ENCODE data around the gene CHN2.

CHN2 gene

GRCh38 chr7:29242265-29242664 is 47.7 kb downstream of the CHN2 start:
- Histone ChIP-seq H3K27me3 (replicated peaks in 2 of 5; ENCODE audit: control insufficient read depth in 4 of 5, insufficient read depth in 5 of 5, low read length in 4 of 5) (no peaks in the 10 kb centered on the region), H3K27ac (ENCODE audit: insufficient read depth in 1 of 2, low read depth in 1 of 2, low read length in 2 of 2, poor library complexity in 1 of 2, severe bottlenecking in 2 of 2) (no peak overlapping the region), H3K4me3 (ENCODE audit: control insufficient read depth in 1 of 7, extremely low read depth in 1 of 7, insufficient read depth in 4 of 7, low read depth in 2 of 7, low read length in 6 of 7) (no peak overlapping the region), H3K36me3 (ENCODE audit: control insufficient read depth in 4 of 4, insufficient read depth in 4 of 4, low read length in 3 of 4) (no peaks in the 10 kb centered on the region), H3K9me3 (ENCODE audit: control extremely low read depth in 1 of 5, control insufficient read depth in 4 of 5, insufficient read depth in 2 of 5, low read depth in 1 of 5, low read length in 4 of 5) (no peaks in the 10 kb centered on the region), H3K4me1 (ENCODE audit: control extremely low read depth in 1 of 4, control insufficient read depth in 4 of 4, insufficient read depth in 4 of 4, low read length in 3 of 4) (peaks cover 6 to 29% (median 22%) of the 10 kb centered on the region in 4 experiments)
- ChIA-PET POLR2A (interaction anchor here (0.8 kb wide), 1 partner anchor 26 kb away, joined by 3 read pairs; no protein-coding TSS in a partner anchor), CTCF (interaction anchor here (1.0 to 1.6 kb wide), 2 partner anchors 10 to 40 kb away, joined by 3 to 4 read pairs; no protein-coding TSS in a partner anchor)
- DNase-seq = no peak
- WGBS (ENCODE audit: insufficient coverage) = 100% methylated on average over 1 of the region's 3 CpGs

- DNase-seq = peak; percentile 29 to 86 (median 83)
- 78% methylated on average over 9 of the region's 11 CpGs for WGBS (ENCODE audit: insufficient coverage)
- no peaks in the 10 kb centered on the region for H3K27me3 ChIP-seq (replicated peaks in 2 of 5; ENCODE audit: control insufficient read depth in 4 of 5, insufficient read depth in 5 of 5, low read length in 4 of 5)
- H3K4me1 ChIP-seq (ENCODE audit: control extremely low read depth in 1 of 4, control insufficient read depth in 4 of 4, insufficient read depth in 4 of 4, low read length in 3 of 4) = peaks cover 6 to 47% (median 39%) of the 10 kb centered on the region in 4 experiments
- POLR2A ChIA-PET = no interaction called here
- H3K4me3 ChIP-seq (ENCODE audit: control insufficient read depth in 1 of 7, extremely low read depth in 1 of 7, insufficient read depth in 4 of 7, low read depth in 2 of 7, low read length in 6 of 7) = no peak overlapping the region
- peak overlapping the region in 1 of 2 experiments; percentile 16 for H3K27ac ChIP-seq (ENCODE audit: insufficient read depth in 1 of 2, low read depth in 1 of 2, low read length in 2 of 2, poor library complexity in 1 of 2, severe bottlenecking in 2 of 2)
- H3K9me3 ChIP-seq (ENCODE audit: control extremely low read depth in 1 of 5, control insufficient read depth in 4 of 5, insufficient read depth in 2 of 5, low read depth in 1 of 5, low read length in 4 of 5) = no peaks in the 10 kb centered on the region
- H3K36me3 ChIP-seq (ENCODE audit: control insufficient read depth in 4 of 4, insufficient read depth in 4 of 4, low read length in 3 of 4) = no peaks in the 10 kb centered on the region
- CTCF ChIA-PET = interaction anchor here (0.7 kb wide), 1 partner anchor 99 kb away, joined by 3 read pairs; no protein-coding TSS in a partner anchor
Observed at GRCh38 chr7:29243910-29244655, 49.5 kb downstream of the CHN2 start.

GRCh38 chr7:29247224-29247962 is 52.8 kb downstream of the CHN2 start:
- CTCF ChIA-PET = interaction anchor here (1.0 to 1.5 kb wide), 3 partner anchors 18 to 98 kb away, joined by 3 to 4 read pairs (median 4); no protein-coding TSS in a partner anchor
- 76% methylated on average over 6 of the region's 6 CpGs for whole genome bisulfite sequencing (ENCODE audit: insufficient coverage)

GRCh38 chr7:29247963-29248236 is 53.3 kb downstream of the CHN2 start:
- Histone ChIP-seq H3K4me1 (ENCODE audit: control extremely low read depth in 1 of 4, control insufficient read depth in 4 of 4, insufficient read depth in 4 of 4, low read length in 3 of 4) (peaks cover 9 to 49% (median 38%) of the 10 kb centered on the region in 4 experiments), H3K4me3 (ENCODE audit: control insufficient read depth in 1 of 7, extremely low read depth in 1 of 7, insufficient read depth in 4 of 7, low read depth in 2 of 7, low read length in 6 of 7) (no peak overlapping the region), H3K36me3 (ENCODE audit: control insufficient read depth in 4 of 4, insufficient read depth in 4 of 4, low read length in 3 of 4) (no peaks in the 10 kb centered on the region), H3K27me3 (replicated peaks in 2 of 5; ENCODE audit: control insufficient read depth in 4 of 5, insufficient read depth in 5 of 5, low read length in 4 of 5) (no peaks in the 10 kb centered on the region), H3K9me3 (ENCODE audit: control extremely low read depth in 1 of 5, control insufficient read depth in 4 of 5, insufficient read depth in 2 of 5, low read depth in 1 of 5, low read length in 4 of 5) (no peaks in the 10 kb centered on the region), H3K27ac (ENCODE audit: insufficient read depth in 1 of 2, low read depth in 1 of 2, low read length in 2 of 2, poor library complexity in 1 of 2, severe bottlenecking in 2 of 2) (no peak overlapping the region)
- DNase-seq = no peak
- CTCF ChIA-PET = interaction anchor here (1.0 to 1.5 kb wide), 3 partner anchors 18 to 98 kb away, joined by 3 to 4 read pairs (median 4); no protein-coding TSS in a partner anchor
- POLR2A ChIA-PET = no interaction called here
- WGBS (ENCODE audit: insufficient coverage) = 96% methylated on average over 3 of the region's 3 CpGs

More at GRCh38 chr7:29247224-29247962, 52.8 kb downstream of the CHN2 start:
- H3K9me3 ChIP-seq (ENCODE audit: control extremely low read depth in 1 of 5, control insufficient read depth in 4 of 5, insufficient read depth in 2 of 5, low read depth in 1 of 5, low read length in 4 of 5) = no peaks in the 10 kb centered on the region
- H3K4me1 ChIP-seq (ENCODE audit: control extremely low read depth in 1 of 4, control insufficient read depth in 4 of 4, insufficient read depth in 4 of 4, low read length in 3 of 4) = peaks cover 9 to 49% (median 38%) of the 10 kb centered on the region in 4 experiments
- no peak overlapping the region for H3K4me3 ChIP-seq (ENCODE audit: control insufficient read depth in 1 of 7, extremely low read depth in 1 of 7, insufficient read depth in 4 of 7, low read depth in 2 of 7, low read length in 6 of 7)
- H3K36me3 ChIP-seq (ENCODE audit: control insufficient read depth in 4 of 4, insufficient read depth in 4 of 4, low read length in 3 of 4) = no peaks in the 10 kb centered on the region
- no peaks in the 10 kb centered on the region for H3K27me3 ChIP-seq (replicated peaks in 2 of 5; ENCODE audit: control insufficient read depth in 4 of 5, insufficient read depth in 5 of 5, low read length in 4 of 5)
- H3K27ac ChIP-seq (ENCODE audit: insufficient read depth in 1 of 2, low read depth in 1 of 2, low read length in 2 of 2, poor library complexity in 1 of 2, severe bottlenecking in 2 of 2) = no peak overlapping the region
- DNase-seq = peak in 2 of 3 donors; percentile 54 to 73
- POLR2A ChIA-PET = no interaction called here

GRCh38 chr7:29248713-29249382 is 54.3 kb downstream of the CHN2 start:
- Histone ChIP-seq H3K27me3 (replicated peaks in 2 of 5; ENCODE audit: control insufficient read depth in 4 of 5, insufficient read depth in 5 of 5, low read length in 4 of 5) (no peaks in the 10 kb centered on the region), H3K36me3 (ENCODE audit: control insufficient read depth in 4 of 4, insufficient read depth in 4 of 4, low read length in 3 of 4) (no peaks in the 10 kb centered on the region), H3K4me1 (ENCODE audit: control extremely low read depth in 1 of 4, control insufficient read depth in 4 of 4, insufficient read depth in 4 of 4, low read length in 3 of 4) (peaks cover 4 to 41% (median 33%) of the 10 kb centered on the region in 4 experiments), H3K4me3 (ENCODE audit: control insufficient read depth in 1 of 7, extremely low read depth in 1 of 7, insufficient read depth in 4 of 7, low read depth in 2 of 7, low read length in 6 of 7) (no peak overlapping the region), H3K27ac (ENCODE audit: insufficient read depth in 1 of 2, low read depth in 1 of 2, low read length in 2 of 2, poor library complexity in 1 of 2, severe bottlenecking in 2 of 2) (no peak overlapping the region), H3K9me3 (ENCODE audit: control extremely low read depth in 1 of 5, control insufficient read depth in 4 of 5, insufficient read depth in 2 of 5, low read depth in 1 of 5, low read length in 4 of 5) (no peaks in the 10 kb centered on the region)
- WGBS (ENCODE audit: insufficient coverage) = 87% methylated on average over 7 of the region's 8 CpGs
- ChIA-PET POLR2A (no interaction called here), CTCF (interaction anchor here (0.9 to 1.5 kb wide), 2 partner anchors 10 to 60 kb away, joined by 3 to 4 read pairs; no protein-coding TSS in a partner anchor)
- peak in 2 of 3 donors; percentile 31 to 32 for DNase-seq

- peaks cover 3 to 37% (median 28%) of the 10 kb centered on the region in 4 experiments for H3K4me1 ChIP-seq (ENCODE audit: control extremely low read depth in 1 of 4, control insufficient read depth in 4 of 4, insufficient read depth in 4 of 4, low read length in 3 of 4)
- ChIA-PET POLR2A (no interaction called here), CTCF (interaction anchor here (0.9 to 1.0 kb wide), 2 partner anchors 9 to 94 kb away, joined by 3 read pairs; no protein-coding TSS in a partner anchor)
- WGBS (ENCODE audit: insufficient coverage) = 100% methylated on average over 1 of the region's 7 CpGs
- H3K36me3 ChIP-seq (ENCODE audit: control insufficient read depth in 4 of 4, insufficient read depth in 4 of 4, low read length in 3 of 4) = no peaks in the 10 kb centered on the region
- no peaks in the 10 kb centered on the region for H3K9me3 ChIP-seq (ENCODE audit: control extremely low read depth in 1 of 5, control insufficient read depth in 4 of 5, insufficient read depth in 2 of 5, low read depth in 1 of 5, low read length in 4 of 5)
- H3K27me3 ChIP-seq (replicated peaks in 2 of 5; ENCODE audit: control insufficient read depth in 4 of 5, insufficient read depth in 5 of 5, low read length in 4 of 5) = no peaks in the 10 kb centered on the region
- DNase-seq = no peak
- no peak overlapping the region for H3K4me3 ChIP-seq (ENCODE audit: control insufficient read depth in 1 of 7, extremely low read depth in 1 of 7, insufficient read depth in 4 of 7, low read depth in 2 of 7, low read length in 6 of 7)
- H3K27ac ChIP-seq (ENCODE audit: insufficient read depth in 1 of 2, low read depth in 1 of 2, low read length in 2 of 2, poor library complexity in 1 of 2, severe bottlenecking in 2 of 2) = no peak overlapping the region
Observed at GRCh38 chr7:29249383-29249750, 54.8 kb downstream of the CHN2 start.

Data from common myeloid progenitor, CD34-positive (primary cell).